ENCODE results near the gene VASH2. TPM values are rescaled to one million over a fixed set of nuclear protein-coding genes. Genes with fewer than 3 reads are reported as not detected.

Gene VASH2
- total and polyA plus RNA-seq, 12 donors = 0.37 to 1.2 (median 0.73) TPM

- 58 to 74% methylated on average over 5 of the region's 5 CpGs for WGBS, 2 donors
- no peak overlapping the region for H3K4me3 ChIP-seq
- H3K27ac ChIP-seq = no peak overlapping the region
- H3K36me3 ChIP-seq = no peaks in the 10 kb centered on the region
- H3K27me3 ChIP-seq = peaks cover 0 to 11% (median 0%) of the 10 kb centered on the region in 7 donors
- DNase-seq (no peak), ATAC-seq (no peak)
- intact Hi-C loops (cut with DNase I) = no loop called here
- H3K9me3 ChIP-seq = no peaks in the 10 kb centered on the region
- no peak for TF ChIP-seq CTCF (IDR thresholded peaks at IDR 0.05)
- H3K4me1 ChIP-seq = no peaks in the 10 kb centered on the region
Measured at GRCh38 chr1:212971312-212971711, 21.0 kb downstream of the VASH2 start.

- ATAC-seq = no peak
- Histone ChIP-seq H3K9me3 (no peaks in the 10 kb centered on the region), H3K36me3 (no peaks in the 10 kb centered on the region), H3K4me1 (no peaks in the 10 kb centered on the region), H3K4me3 (no peak overlapping the region), H3K27ac (no peak overlapping the region), H3K27me3 (peaks cover 0 to 9% (median 0%) of the 10 kb centered on the region in 7 donors)
- 90 to 91% methylated on average over 4 of the region's 4 CpGs for WGBS, 2 donors
- TF ChIP-seq CTCF (IDR thresholded peaks at IDR 0.05) = no peak
- no peak for DNase-seq
- intact Hi-C loops (cut with DNase I) = no loop called here
Measured at GRCh38 chr1:212973426-212973825, 23.1 kb downstream of the VASH2 start.

GRCh38 chr1:212973899-212974298 lies 23.6 kb downstream of the VASH2 start:
- no peak overlapping the region for H3K4me3 ChIP-seq
- no peak for ATAC-seq
- no peak overlapping the region for H3K27ac ChIP-seq
- no peaks in the 10 kb centered on the region for H3K4me1 ChIP-seq
- 88 to 93% methylated on average over 8 of the region's 8 CpGs for WGBS, 2 donors
- no peak for DNase-seq
- TF ChIP-seq CTCF (IDR thresholded peaks at IDR 0.05) = no peak
- intact Hi-C loops (cut with DNase I) = no loop called here
- H3K36me3 ChIP-seq = no peaks in the 10 kb centered on the region
- peaks cover 0 to 9% (median 0%) of the 10 kb centered on the region in 7 donors for H3K27me3 ChIP-seq
- H3K9me3 ChIP-seq = no peaks in the 10 kb centered on the region

- no peak for ATAC-seq
- 80 to 83% methylated on average over 6 of the region's 6 CpGs for WGBS, 2 donors
Measured at GRCh38 chr1:212974711-212975110, 24.4 kb downstream of the VASH2 start.

More at GRCh38 chr1:212974711-212975110, 24.4 kb downstream of the VASH2 start:
- no peak overlapping the region for H3K27ac ChIP-seq
- DNase-seq = no peak
- H3K9me3 ChIP-seq = no peaks in the 10 kb centered on the region
- peaks cover 0 to 9% (median 0%) of the 10 kb centered on the region in 7 donors for H3K27me3 ChIP-seq
- H3K4me1 ChIP-seq = peaks cover 0 to 7% (median 2%) of the 10 kb centered on the region in 9 donors
- H3K4me3 ChIP-seq = no peak overlapping the region
- no peak for TF ChIP-seq CTCF (IDR thresholded peaks at IDR 0.05)
- H3K36me3 ChIP-seq = no peaks in the 10 kb centered on the region
- intact Hi-C loops (cut with DNase I) = no loop called here

All from heart right ventricle (tissue), 16 donors.